K562 (cell line): ENCODE measurements around the gene TOR3A. TPM values are rescaled to one million over a fixed set of nuclear protein-coding genes. Genes with fewer than 3 reads are reported as not detected.

Experiments
- E2F1 ChIP-seq: sonication (generic); formaldehyde crosslinking; IDR thresholded peaks from 2 replicates; pipeline ENCODE4 v1.8.1; 2023; ENCODE audit warnings: mild to moderate bottlenecking, missing genetic modification reagents, moderate library complexity
- E4F1 ChIP-seq: fragments of 250-450 bp; sonication (Bioruptor Pico); IDR thresholded peaks from 2 replicates; pipeline ENCODE4 v1.5.0; 2021; ENCODE audit warnings: mild to moderate bottlenecking, borderline replicate concordance
- HDAC8 ChIP-seq: fragments of 450-650 bp; IDR thresholded peaks from 2 replicates; pipeline ENCODE4 v1.6.1; 2016; ENCODE audit warnings: mild to moderate bottlenecking, missing genetic modification characterization, moderate library complexity, missing compliant biosample characterization
- KLF1 ChIP-seq: fragments of 450-650 bp; IDR thresholded peaks from 2 replicates; pipeline ENCODE4 v1.6.1; 2016; ENCODE audit warnings: missing genetic modification characterization, missing compliant biosample characterization
- MBD1 ChIP-seq: fragments of 250-450 bp; sonication (Bioruptor Pico); IDR thresholded peaks from 2 replicates; pipeline ENCODE4 v1.8.0; 2022; ENCODE audit warnings: inconsistent platforms
- MCM3 ChIP-seq: fragments of 450-650 bp; IDR thresholded peaks from 2 replicates; pipeline ENCODE4 v1.6.1; 2016
- RAD21 ChIP-seq, 2 experiments: fragments of 250-450 bp in 1 of 2; fragments of 450-650 bp in 1 of 2; sonication (Bioruptor Pico) in 1 of 2; formaldehyde crosslinking in 1 of 2; IDR thresholded peaks in 1 of 2; conservative IDR thresholded peaks in 1 of 2; 2 replicates each; pipeline versions ENCODE4 v1.4.0 to v1.8.0; 2020 to 2022; ENCODE audit warnings: mild to moderate bottlenecking in 2 of 2, moderate library complexity in 1 of 2
- TFE3 ChIP-seq: fragments of 450-650 bp; formaldehyde crosslinking; IDR thresholded peaks from 2 replicates; pipeline ENCODE4 v1.4.0; 2020; ENCODE audit warnings: mild to moderate bottlenecking, mixed read lengths
- ZBTB33 ChIP-seq: sonication (generic); formaldehyde crosslinking; IDR thresholded peaks from 2 replicates; pipeline ENCODE4 v1.8.1; 2023; ENCODE audit warnings: mild to moderate bottlenecking, missing genetic modification reagents
- ZNF586 ChIP-seq: fragments of 450-650 bp; formaldehyde crosslinking; conservative IDR thresholded peaks from 2 replicates; pipeline ENCODE4 v1.4.0; 2020; ENCODE audit warnings: mild to moderate bottlenecking, moderate library complexity
- ZNF639 ChIP-seq, 2 experiments: fragments of 200-800 bp in 1 of 2; sonication (Bioruptor generic) in 1 of 2; sonication (generic) in 1 of 2; formaldehyde crosslinking in 1 of 2; IDR thresholded peaks in 1 of 2; conservative IDR thresholded peaks in 1 of 2; 2 replicates each; pipeline versions ENCODE4 v1.5.0 to v1.6.1; 2016 to 2020; ENCODE audit warnings: missing compliant biosample characterization in 1 of 2, missing genetic modification characterization in 1 of 2, missing genetic modification reagents in 1 of 2
- polyA plus RNA-seq, 8 experiments: library from polyadenylated mRNA; depleted of rRNA in 4 of 8; stranded (reverse) in 5 of 8; unstranded in 3 of 8; fragments of >200 nt; fragmentation: Nextera tagmentation in 2 of 8; fragmentation: Illumina TruSeq in 1 of 8; extraction: Ambion mirVana in 2 of 8; extraction: Trizol in 1 of 8; gene quantifications; 2 replicates each; pipeline versions ENCODE4 v1.2.1 to v1.2.3, GENCODE V29; 2011 to 2014; ENCODE audit warnings: inconsistent platforms in 1 of 8, missing spikeins in 1 of 8
- total RNA-seq, 7 experiments: library from RNA; depleted of rRNA in 6 of 7; stranded (reverse); fragments of >200 nt in 6 of 7; fragmentation: Illumina TruSeq in 2 of 7; extraction: Trizol in 2 of 7; gene quantifications; 2 replicates each; pipeline versions ENCODE4 v1.2.1 to v1.2.3, GENCODE V29; 2011 to 2021; ENCODE audit warnings: low replicate concordance in 1 of 7

The TOR3A gene
- total and polyA plus RNA-seq, 9 of the 15 experiments (the other 6 are each of a cell fraction or from before 2014, with no cell fraction given) = 7.9 to 94.5 (median 39.7) TPM

- TF ChIP-seq TFE3 (CRISPR knock-in tag) (peak; percentile 88), E4F1 (CRISPR knock-in tag) (no peak), ZNF586 (CRISPR knock-in tag) (no peak), ZBTB33 (CRISPR knock-in tag) (peak; percentile 86), MCM3 (no peak), ZNF639 (CRISPR knock-in tag; conservative IDR thresholded peaks at IDR 0.05 in 1 of 2, IDR thresholded peaks at IDR 0.05 in 1 of 2) (no peak; a peak in 1 of 4 replicates), HDAC8 (tag) (0 out of 2 replicates have a peak, but pooled peaks have one; percentile 18), MBD1 (no peak), KLF1 (no peak), E2F1 (CRISPR knock-in tag) (peak; percentile 83), RAD21 (CRISPR knock-in tag; conservative IDR thresholded peaks at IDR 0.05 in 1 of 2, IDR thresholded peaks at IDR 0.05 in 1 of 2) (no peak)
These were observed at the start of gene TOR3A (continued) for GRCh38 chr1:179081687-179082332.
